GM13977 (cell line): ENCODE results near the gene CDH4.

Source experiments
- DNase-seq: peaks from one replicate; pipeline ENCODE4 v3.0.0; 2012; ENCODE audit warnings: low spot score
- CTCF ChIP-seq: IDR thresholded peaks from 2 replicates; pipeline ENCODE4 v1.5.1; 2012; ENCODE audit warnings: mild to moderate bottlenecking, control low read depth; ENCODE audit not compliant: insufficient read depth; ENCODE audit errors: extremely low read depth, missing control alignments
- in situ Hi-C: fragments of 300-500 bp; cut with MboI; formaldehyde crosslinking; loops from one replicate; pipeline ENCODE4 v1.12.0; 2022; ENCODE audit warnings: low sequenced_read_pairs, low pct_unique_long_range_greater_than_20kb, mixed read lengths, inconsistent platforms; ENCODE audit not compliant: unreplicated experiment

The CDH4 gene

GRCh38 chr20:61562491-61562890, 310.4 kb downstream of the CDH4 start:
- in situ Hi-C loops: no loop called here
- no peak for DNase-seq
- TF ChIP-seq CTCF: no peak

GRCh38 chr20:61562897-61563504, 310.9 kb downstream of the CDH4 start:
- in situ Hi-C loops: no loop called here
- DNase-seq: no peak

GRCh38 chr20:61564628-61565027, 312.6 kb downstream of the CDH4 start:
- DNase-seq: no peak
- in situ Hi-C loops: no loop called here
- TF ChIP-seq CTCF: no peak

More at GRCh38 chr20:61562897-61563504, 310.9 kb downstream of the CDH4 start:
- TF ChIP-seq CTCF: no peak

- DNase-seq: no peak
- in situ Hi-C loops: no loop called here
- no peak for TF ChIP-seq CTCF
Measured at GRCh38 chr20:61565791-61566190, 313.7 kb downstream of the CDH4 start.

GRCh38 chr20:61566691-61567090, 314.6 kb downstream of the CDH4 start:
- no peak for DNase-seq
- TF ChIP-seq CTCF: no peak

GRCh38 chr20:61567204-61567603, 315.1 kb downstream of the CDH4 start:
- no peak for TF ChIP-seq CTCF
- in situ Hi-C loops: no loop called here
- DNase-seq: no peak

More at GRCh38 chr20:61566691-61567090, 314.6 kb downstream of the CDH4 start:
- in situ Hi-C loops: no loop called here

GRCh38 chr20:61569825-61570224, 317.8 kb downstream of the CDH4 start:
- TF ChIP-seq CTCF: no peak
- in situ Hi-C loops: no loop called here

More at GRCh38 chr20:61569825-61570224, 317.8 kb downstream of the CDH4 start:
- DNase-seq: no peak
